ENCODE data around the gene NT5C.
A peak's percentile ranks its signal among the peaks of the same experiment; 100 is the strongest.
"Not testable (repeated sequence)": the region's sequence is repeated elsewhere in the genome, so short reads cannot be mapped to it uniquely, and the experiment has no call there.

Gene NT5C

GRCh38 chr17:75144816-75145512, 13.4 kb upstream of the NT5C start:
- DNase-seq = no peak

- DNase-seq = no peak
Observed at GRCh38 chr17:75142236-75142971, 10.9 kb upstream of the NT5C start.

GRCh38 chr17:75138519-75138918, 7.0 kb upstream of the NT5C start:
- DNase-seq = no peak

GRCh38 chr17:75137762-75138161, 6.2 kb upstream of the NT5C start:
- DNase-seq = not testable (repeated sequence)

- no peak for DNase-seq
Observed at GRCh38 chr17:75135946-75136345, 4.4 kb upstream of the NT5C start.

GRCh38 chr17:75135452-75135851, 3.9 kb upstream of the NT5C start:
- DNase-seq = no peak

GRCh38 chr17:75133607-75134347, 2.2 kb upstream of the NT5C start:
- not testable (repeated sequence) for DNase-seq

- no peak for DNase-seq
Observed at GRCh38 chr17:75133001-75133400, 1.5 kb upstream of the NT5C start.

- not testable (repeated sequence) for DNase-seq
Observed at GRCh38 chr17:75132018-75133000, 767 bp upstream of the NT5C start.

GRCh38 chr17:75130632-75131277, 787 bp downstream of the NT5C start:
- peak in 22 of 51 donors; percentile 25 to 63 (median 44) for DNase-seq

- no peak for DNase-seq
Observed at GRCh38 chr17:75130059-75130631, 1.4 kb downstream of the NT5C start.

- no peak for DNase-seq
Observed at GRCh38 chr17:75129576-75129975, 2.0 kb downstream of the NT5C start.

GRCh38 chr17:75128694-75129505, 2.6 kb downstream of the NT5C start:
- DNase-seq = no peak

- DNase-seq = not testable (repeated sequence)
Observed at GRCh38 chr17:75127936-75128335, 3.6 kb downstream of the NT5C start.

GRCh38 chr17:75126954-75127353, 4.6 kb downstream of the NT5C start:
- DNase-seq = no peak

- no peak for DNase-seq
Observed at GRCh38 chr17:75125984-75126383, 5.6 kb downstream of the NT5C start.

GRCh38 chr17:75124819-75125162, 6.8 kb downstream of the NT5C start:
- no peak for DNase-seq

- DNase-seq = peak in 3 of 51 donors; percentile 15 to 27 (median 20)
Observed at GRCh38 chr17:75124041-75124818, 7.3 kb downstream of the NT5C start.

GRCh38 chr17:75118307-75118706, 13.2 kb downstream of the NT5C start:
- no peak for DNase-seq

All from hypothalamus (tissue), 51 donors.